PC-3 (cell line): Measurements from ENCODE around the gene KCNK13.

Experiments used
- EZH2phosphoT487 ChIP-seq: fragments of 300-600 bp; sonication (generic); IDR thresholded peaks from 2 replicates; pipeline ENCODE4 v1.6.1; 2018; ENCODE audit warnings: mild to moderate bottlenecking, antibody characterized with exemption, low read length, borderline replicate concordance
- TF ChIP-seq, protein P1 (sequence below): fragments of 300-600 bp; sonication (generic); conservative IDR thresholded peaks from 2 replicates; pipeline ENCODE4 v1.5.1; 2017; ENCODE audit warnings: antibody characterized with exemption, low read depth, mild to moderate bottlenecking, low read length

DNA sequence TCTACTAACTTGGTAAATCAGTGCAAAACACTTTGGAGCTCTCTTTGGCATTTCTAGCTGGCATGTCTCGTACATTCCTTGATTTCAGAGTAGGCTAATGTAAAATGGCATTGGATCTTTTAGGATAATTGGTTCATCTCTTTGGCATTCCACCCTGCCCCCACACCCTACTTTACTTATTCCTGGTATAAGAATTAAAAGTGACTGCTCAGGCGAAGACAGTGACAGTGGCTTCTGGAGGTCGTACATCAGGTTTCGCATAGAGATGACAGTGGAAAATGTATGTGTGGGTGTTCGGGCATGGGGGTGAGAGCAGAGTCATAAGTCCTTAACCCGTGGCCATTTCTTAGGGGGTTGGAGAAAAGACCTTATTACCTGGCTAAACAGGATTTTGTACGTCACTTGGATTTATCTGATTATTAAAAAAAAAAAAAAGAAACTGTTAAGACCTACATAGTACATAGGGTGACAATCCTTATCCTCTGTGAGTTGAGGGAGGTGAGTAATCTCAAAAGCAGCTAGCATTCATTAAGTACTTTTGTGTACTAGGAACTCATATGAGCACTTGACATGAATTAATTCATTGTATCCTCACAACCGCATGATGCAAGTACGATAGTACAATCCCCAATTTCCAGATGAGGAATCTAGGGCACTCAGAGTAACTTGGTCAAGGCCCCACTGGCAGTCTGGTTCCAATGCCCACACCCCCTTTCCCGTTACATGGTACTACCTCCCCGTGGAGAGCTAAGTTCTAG, 22.4 kb upstream of the KCNK13 start:
- TF ChIP-seq, protein P1, sequence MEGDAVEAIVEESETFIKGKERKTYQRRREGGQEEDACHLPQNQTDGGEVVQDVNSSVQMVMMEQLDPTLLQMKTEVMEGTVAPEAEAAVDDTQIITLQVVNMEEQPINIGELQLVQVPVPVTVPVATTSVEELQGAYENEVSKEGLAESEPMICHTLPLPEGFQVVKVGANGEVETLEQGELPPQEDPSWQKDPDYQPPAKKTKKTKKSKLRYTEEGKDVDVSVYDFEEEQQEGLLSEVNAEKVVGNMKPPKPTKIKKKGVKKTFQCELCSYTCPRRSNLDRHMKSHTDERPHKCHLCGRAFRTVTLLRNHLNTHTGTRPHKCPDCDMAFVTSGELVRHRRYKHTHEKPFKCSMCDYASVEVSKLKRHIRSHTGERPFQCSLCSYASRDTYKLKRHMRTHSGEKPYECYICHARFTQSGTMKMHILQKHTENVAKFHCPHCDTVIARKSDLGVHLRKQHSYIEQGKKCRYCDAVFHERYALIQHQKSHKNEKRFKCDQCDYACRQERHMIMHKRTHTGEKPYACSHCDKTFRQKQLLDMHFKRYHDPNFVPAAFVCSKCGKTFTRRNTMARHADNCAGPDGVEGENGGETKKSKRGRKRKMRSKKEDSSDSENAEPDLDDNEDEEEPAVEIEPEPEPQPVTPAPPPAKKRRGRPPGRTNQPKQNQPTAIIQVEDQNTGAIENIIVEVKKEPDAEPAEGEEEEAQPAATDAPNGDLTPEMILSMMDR: no peak
- TF ChIP-seq EZH2phosphoT487: no peak
